ENCODE results near the gene NR1I2.

Gene NR1I2

GRCh38 chr3:119825820-119826219 is 43.9 kb downstream of the NR1I2 start:
- no peaks in the 10 kb centered on the region for H3K36me3 Mint-ChIP-seq
- no peaks in the 10 kb centered on the region for H3K9me3 Mint-ChIP-seq (ENCODE audit: low read depth)
- H3K27me3 Mint-ChIP-seq: no peaks in the 10 kb centered on the region
- H3K4me1 Mint-ChIP-seq (ENCODE audit: low read depth): peaks cover 3% of the 10 kb centered on the region
- H3K27ac Mint-ChIP-seq: peak overlapping the region; percentile 30
- H3K4me3 Mint-ChIP-seq: no peak overlapping the region

- Mint-ChIP-seq H3K4me1 (ENCODE audit: low read depth) (peaks cover 2% of the 10 kb centered on the region), H3K36me3 (no peaks in the 10 kb centered on the region), H3K4me3 (no peak overlapping the region), H3K9me3 (ENCODE audit: low read depth) (no peaks in the 10 kb centered on the region), H3K27me3 (no peaks in the 10 kb centered on the region), H3K27ac (no peak overlapping the region)
These were observed 45.1 kb downstream of the NR1I2 start for GRCh38 chr3:119826711-119827608.

GRCh38 chr3:119829420-119829819 is 47.5 kb downstream of the NR1I2 start:
- H3K9me3 Mint-ChIP-seq (ENCODE audit: low read depth): no peaks in the 10 kb centered on the region
- H3K36me3 Mint-ChIP-seq: no peaks in the 10 kb centered on the region
- H3K27ac Mint-ChIP-seq: no peak overlapping the region
- no peaks in the 10 kb centered on the region for H3K27me3 Mint-ChIP-seq
- peaks cover 2% of the 10 kb centered on the region for H3K4me1 Mint-ChIP-seq (ENCODE audit: low read depth)
- H3K4me3 Mint-ChIP-seq: no peak overlapping the region

GRCh38 chr3:119831022-119831421 is 49.1 kb downstream of the NR1I2 start:
- H3K36me3 Mint-ChIP-seq: no peaks in the 10 kb centered on the region
- no peak overlapping the region for H3K27ac Mint-ChIP-seq
- H3K4me1 Mint-ChIP-seq (ENCODE audit: low read depth): peaks cover 8% of the 10 kb centered on the region
- no peaks in the 10 kb centered on the region for H3K9me3 Mint-ChIP-seq (ENCODE audit: low read depth)
- no peak overlapping the region for H3K4me3 Mint-ChIP-seq
- no peaks in the 10 kb centered on the region for H3K27me3 Mint-ChIP-seq

- Mint-ChIP-seq H3K9me3 (ENCODE audit: low read depth) (no peaks in the 10 kb centered on the region), H3K4me1 (ENCODE audit: low read depth) (peaks cover 8% of the 10 kb centered on the region), H3K4me3 (no peak overlapping the region), H3K27ac (no peak overlapping the region), H3K27me3 (no peaks in the 10 kb centered on the region), H3K36me3 (peaks cover 2% of the 10 kb centered on the region)
These were observed 50.1 kb downstream of the NR1I2 start for GRCh38 chr3:119831941-119832371.

- Mint-ChIP-seq H3K4me3 (no peak overlapping the region), H3K4me1 (ENCODE audit: low read depth) (peaks cover 8% of the 10 kb centered on the region)
These were observed 53.0 kb downstream of the NR1I2 start for GRCh38 chr3:119834754-119835370.

GRCh38 chr3:119835556-119835955 is 53.7 kb downstream of the NR1I2 start:
- H3K27ac Mint-ChIP-seq: no peak overlapping the region
- H3K27me3 Mint-ChIP-seq: no peaks in the 10 kb centered on the region
- H3K4me1 Mint-ChIP-seq (ENCODE audit: low read depth): peaks cover 8% of the 10 kb centered on the region
- H3K4me3 Mint-ChIP-seq: no peak overlapping the region
- peaks cover 2% of the 10 kb centered on the region for H3K36me3 Mint-ChIP-seq
- no peaks in the 10 kb centered on the region for H3K9me3 Mint-ChIP-seq (ENCODE audit: low read depth)

More at GRCh38 chr3:119834754-119835370, 53.0 kb downstream of the NR1I2 start:
- H3K27me3 Mint-ChIP-seq: no peaks in the 10 kb centered on the region
- peaks cover 2% of the 10 kb centered on the region for H3K36me3 Mint-ChIP-seq
- no peaks in the 10 kb centered on the region for H3K9me3 Mint-ChIP-seq (ENCODE audit: low read depth)
- H3K27ac Mint-ChIP-seq: no peak overlapping the region

GRCh38 chr3:119841808-119842471 is 60.0 kb downstream of the NR1I2 start:
- Mint-ChIP-seq H3K9me3 (ENCODE audit: low read depth) (no peaks in the 10 kb centered on the region), H3K27me3 (no peaks in the 10 kb centered on the region), H3K4me3 (no peak overlapping the region), H3K4me1 (ENCODE audit: low read depth) (no peaks in the 10 kb centered on the region), H3K36me3 (peaks cover 15% of the 10 kb centered on the region), H3K27ac (no peak overlapping the region)

GRCh38 chr3:119849126-119849525 is 67.2 kb downstream of the NR1I2 start:
- no peaks in the 10 kb centered on the region for H3K27me3 Mint-ChIP-seq
- H3K9me3 Mint-ChIP-seq (ENCODE audit: low read depth): no peaks in the 10 kb centered on the region
- H3K4me3 Mint-ChIP-seq: no peak overlapping the region
- no peaks in the 10 kb centered on the region for H3K4me1 Mint-ChIP-seq (ENCODE audit: low read depth)
- peaks cover 31% of the 10 kb centered on the region for H3K36me3 Mint-ChIP-seq
- no peak overlapping the region for H3K27ac Mint-ChIP-seq

GRCh38 chr3:119856695-119857094 is 74.8 kb downstream of the NR1I2 start:
- H3K4me3 Mint-ChIP-seq: no peak overlapping the region
- peaks cover 5% of the 10 kb centered on the region for H3K9me3 Mint-ChIP-seq (ENCODE audit: low read depth)
- no peaks in the 10 kb centered on the region for H3K27me3 Mint-ChIP-seq
- peaks cover 57% of the 10 kb centered on the region for H3K36me3 Mint-ChIP-seq
- no peak overlapping the region for H3K27ac Mint-ChIP-seq
- no peaks in the 10 kb centered on the region for H3K4me1 Mint-ChIP-seq (ENCODE audit: low read depth)

GRCh38 chr3:119858957-119859356 is 77.1 kb downstream of the NR1I2 start:
- Mint-ChIP-seq H3K4me3 (no peak overlapping the region), H3K27ac (no peak overlapping the region), H3K27me3 (no peaks in the 10 kb centered on the region), H3K9me3 (ENCODE audit: low read depth) (peaks cover 12% of the 10 kb centered on the region), H3K4me1 (ENCODE audit: low read depth) (no peaks in the 10 kb centered on the region), H3K36me3 (peaks cover 64% of the 10 kb centered on the region)

GRCh38 chr3:119859728-119860127 is 77.8 kb downstream of the NR1I2 start:
- Mint-ChIP-seq H3K4me1 (ENCODE audit: low read depth) (no peaks in the 10 kb centered on the region), H3K27me3 (no peaks in the 10 kb centered on the region), H3K36me3 (peaks cover 63% of the 10 kb centered on the region), H3K4me3 (no peak overlapping the region), H3K9me3 (ENCODE audit: low read depth) (peaks cover 12% of the 10 kb centered on the region), H3K27ac (no peak overlapping the region)

- no peaks in the 10 kb centered on the region for H3K27me3 Mint-ChIP-seq
- no peaks in the 10 kb centered on the region for H3K4me1 Mint-ChIP-seq (ENCODE audit: low read depth)
- H3K9me3 Mint-ChIP-seq (ENCODE audit: low read depth): peaks cover 12% of the 10 kb centered on the region
- no peak overlapping the region for H3K4me3 Mint-ChIP-seq
- no peak overlapping the region for H3K27ac Mint-ChIP-seq
- peaks cover 53% of the 10 kb centered on the region for H3K36me3 Mint-ChIP-seq
These were observed 79.8 kb downstream of the NR1I2 start for GRCh38 chr3:119861681-119862080.

- Mint-ChIP-seq H3K4me1 (ENCODE audit: low read depth) (no peaks in the 10 kb centered on the region), H3K36me3 (peaks cover 45% of the 10 kb centered on the region), H3K9me3 (ENCODE audit: low read depth) (peaks cover 12% of the 10 kb centered on the region), H3K27me3 (no peaks in the 10 kb centered on the region), H3K4me3 (no peak overlapping the region), H3K27ac (no peak overlapping the region)
These were observed 80.7 kb downstream of the NR1I2 start for GRCh38 chr3:119862616-119863015.

- H3K9me3 Mint-ChIP-seq (ENCODE audit: low read depth): peaks cover 7% of the 10 kb centered on the region
- H3K4me3 Mint-ChIP-seq: no peak overlapping the region
- H3K27me3 Mint-ChIP-seq: no peaks in the 10 kb centered on the region
- no peak overlapping the region for H3K27ac Mint-ChIP-seq
- peaks cover 33% of the 10 kb centered on the region for H3K36me3 Mint-ChIP-seq
- peaks cover 3% of the 10 kb centered on the region for H3K4me1 Mint-ChIP-seq (ENCODE audit: low read depth)
These were observed 82.6 kb downstream of the NR1I2 start for GRCh38 chr3:119864476-119864875.

Data from activated naive CD8-positive, alpha-beta T cell (primary cell).